K562 (cell line): Measurements from ENCODE around the gene LST1. TPM values are rescaled to one million over a fixed set of nuclear protein-coding genes. Genes with fewer than 3 reads are reported as not detected.
A peak's percentile ranks its signal among the peaks of the same experiment; 100 is the strongest.

Experiments
- BDP1 ChIP-seq: IDR thresholded peaks from 3 replicates; pipeline ENCODE4 v1.6.1; 2011; ENCODE audit not compliant: insufficient read length, insufficient read depth
- BMI1 ChIP-seq: fragments of 150-350 bp; IDR thresholded peaks from 2 replicates; pipeline ENCODE4 v1.6.1; 2014; ENCODE audit warnings: low read length
- EP300 ChIP-seq: IDR thresholded peaks from 2 replicates; pipeline ENCODE4 v1.6.1; 2012; ENCODE audit warnings: low read length, improper control_type of control experiment
- ETV1 ChIP-seq: fragments of 450-650 bp; conservative IDR thresholded peaks from 2 replicates; pipeline ENCODE4 v1.6.1; 2016; ENCODE audit warnings: missing genetic modification characterization, control low read depth, low read depth, missing compliant biosample characterization
- KAT2B ChIP-seq: IDR thresholded peaks from one replicate; pipeline ENCODE4 v1.6.1; 2012; ENCODE audit warnings: low read depth, mild to moderate bottlenecking, control low read depth, inconsistent platforms, low read length, moderate library complexity
- KAT7 ChIP-seq: sonication (generic); formaldehyde crosslinking; IDR thresholded peaks from 2 replicates; pipeline ENCODE4 v1.8.0; 2022; ENCODE audit warnings: missing genetic modification reagents, mild to moderate bottlenecking, borderline replicate concordance
- NRF1 ChIP-seq, 2 experiments: fragments of 450-650 bp; IDR thresholded peaks in 1 of 2; conservative IDR thresholded peaks in 1 of 2; 2 replicates each; pipeline ENCODE4 v1.6.1; 2014; ENCODE audit warnings: mild to moderate bottlenecking in 2 of 2
- PHF20 ChIP-seq: fragments of 450-650 bp; IDR thresholded peaks from 2 replicates; pipeline ENCODE4 v1.6.1; 2018; ENCODE audit not compliant: partially characterized antibody
- POLR3A ChIP-seq: IDR thresholded peaks from 2 replicates; pipeline ENCODE4 v1.6.1; 2011; ENCODE audit warnings: borderline replicate concordance, mild to moderate bottlenecking, moderate library complexity; ENCODE audit not compliant: insufficient read length, insufficient read depth; ENCODE audit errors: extremely low read depth
- SAFB ChIP-seq: fragments of 200-400 bp; formaldehyde crosslinking; IDR thresholded peaks from 2 replicates; pipeline ENCODE4 v1.6.1; 2017; ENCODE audit warnings: low read depth, low read length, borderline replicate concordance
- SRF ChIP-seq, 2 experiments: fragments of 250-450, 450-650 bp in 1 of 2; sonication (Bioruptor Pico) in 1 of 2; sonication (generic) in 1 of 2; formaldehyde crosslinking; IDR thresholded peaks; 2 replicates each; pipeline versions ENCODE4 v1.5.0 to v1.5.1; 2020 to 2022; ENCODE audit warnings: mild to moderate bottlenecking in 1 of 2, missing genetic modification reagents in 1 of 2
- TRIM28 ChIP-seq: fragments of 450-650 bp; IDR thresholded peaks from 2 replicates; pipeline ENCODE4 v1.6.1; 2017
- YY1 ChIP-seq, 3 experiments: IDR thresholded peaks; 2 replicates each; pipeline ENCODE4 v1.6.1; 2011; ENCODE audit warnings: low read length in 2 of 3, mild to moderate bottlenecking in 2 of 3, moderate library complexity in 2 of 3, borderline replicate concordance in 1 of 3, control low read depth in 1 of 3, low read depth in 1 of 3; ENCODE audit not compliant: insufficient read depth in 3 of 3, insufficient replicate concordance in 2 of 3, control insufficient read depth in 1 of 3, insufficient read length in 1 of 3; ENCODE audit errors: extremely low read depth in 1 of 3
- ZBTB17 ChIP-seq: fragments of 450-650 bp; formaldehyde crosslinking; IDR thresholded peaks from 2 replicates; pipeline ENCODE4 v1.4.0; 2020; ENCODE audit warnings: mild to moderate bottlenecking
- ZNF175 ChIP-seq: fragments of 200-800 bp; sonication (Bioruptor generic); IDR thresholded peaks from 2 replicates; pipeline ENCODE4 v1.6.1; 2016; ENCODE audit warnings: low read depth, mild to moderate bottlenecking, missing genetic modification characterization, missing compliant biosample characterization
- ZNF766 ChIP-seq: fragments of 200-800 bp; sonication (Bioruptor generic); conservative IDR thresholded peaks from 2 replicates; pipeline ENCODE4 v1.6.1; 2016; ENCODE audit warnings: missing genetic modification characterization, missing compliant biosample characterization
- polyA plus RNA-seq, 8 experiments: library from polyadenylated mRNA; depleted of rRNA in 4 of 8; stranded (reverse) in 5 of 8; unstranded in 3 of 8; fragments of >200 nt; fragmentation: Nextera tagmentation in 2 of 8; fragmentation: Illumina TruSeq in 1 of 8; extraction: Ambion mirVana in 2 of 8; extraction: Trizol in 1 of 8; gene quantifications; 2 replicates each; pipeline versions ENCODE4 v1.2.1 to v1.2.3, GENCODE V29; 2011 to 2014; ENCODE audit warnings: inconsistent platforms in 1 of 8, missing spikeins in 1 of 8
- total RNA-seq, 7 experiments: library from RNA; depleted of rRNA in 6 of 7; stranded (reverse); fragments of >200 nt in 6 of 7; fragmentation: Illumina TruSeq in 2 of 7; extraction: Trizol in 2 of 7; gene quantifications; 2 replicates each; pipeline versions ENCODE4 v1.2.1 to v1.2.3, GENCODE V29; 2011 to 2021; ENCODE audit warnings: low replicate concordance in 1 of 7
- TF ChIP-seq, protein P1 (sequence below), 2 experiments: fragments of 250-450 bp in 1 of 2; fragments of 450-650 bp in 1 of 2; sonication (Bioruptor Pico) in 1 of 2; IDR thresholded peaks; 2 replicates each; pipeline versions ENCODE4 v1.6.1 to v1.8.0; 2016 to 2021; ENCODE audit warnings: mild to moderate bottlenecking in 2 of 2, moderate library complexity in 2 of 2, missing compliant biosample characterization in 1 of 2, missing genetic modification characterization in 1 of 2
- TF ChIP-seq, protein P2 (sequence below): fragments of 450-650 bp; IDR thresholded peaks from 2 replicates; pipeline ENCODE4 v1.6.1; 2018; ENCODE audit warnings: mild to moderate bottlenecking, low read depth; ENCODE audit not compliant: partially characterized antibody
- TF ChIP-seq, protein P3 (sequence below): fragments of 200-800 bp; sonication (Bioruptor generic); IDR thresholded peaks from 2 replicates; pipeline ENCODE4 v1.6.1; 2017; ENCODE audit warnings: missing genetic modification characterization, missing compliant biosample characterization
- TF ChIP-seq, protein P4 (sequence below), 2 experiments: IDR thresholded peaks in 1 of 2; conservative IDR thresholded peaks in 1 of 2; 2 replicates each; pipeline ENCODE4 v1.6.1; 2016; ENCODE audit warnings: low read depth in 2 of 2, mild to moderate bottlenecking in 1 of 2, missing compliant biosample characterization in 1 of 2, missing genetic modification characterization in 1 of 2, moderate library complexity in 1 of 2

Gene LST1
- total and polyA plus RNA-seq, 9 of the 15 experiments (the other 6 are each of a cell fraction or from before 2014, with no cell fraction given) = 0.82 to 7.8 (median 1.7) TPM

DNA sequence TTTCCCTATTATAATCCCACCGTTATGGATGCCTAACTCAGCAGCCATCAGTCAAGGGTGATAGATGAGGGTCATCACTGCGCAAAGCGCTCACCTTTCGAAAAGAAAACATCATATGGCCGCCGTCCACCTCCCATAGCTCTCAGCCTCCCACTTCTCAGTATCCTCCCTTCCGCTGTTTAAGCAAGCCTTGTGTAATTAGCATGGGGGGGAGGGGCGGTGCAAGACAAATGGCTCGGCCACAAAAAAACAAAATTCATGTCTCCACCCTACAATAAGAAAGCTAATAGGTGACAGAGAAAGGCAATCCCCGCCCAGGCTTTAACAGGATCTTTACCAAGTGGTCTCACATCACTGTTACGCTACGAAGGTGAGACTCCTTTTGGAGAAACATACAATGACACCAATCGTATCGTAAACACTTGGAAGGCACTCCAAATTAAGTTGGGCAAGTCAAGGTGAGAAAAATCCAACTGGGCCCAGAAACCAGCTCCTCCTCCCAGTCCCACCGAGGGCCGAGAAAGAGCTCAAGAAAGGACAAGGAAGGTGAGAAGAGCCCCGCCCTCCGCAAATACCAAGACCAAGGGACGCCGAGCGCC, 44.9 kb upstream of the LST1 start (continued):
- TF ChIP-seq POLR3A = no peak
- TF ChIP-seq KAT2B = no peak
- no peak for TF ChIP-seq PHF20
- TF ChIP-seq EP300 = no peak
- TF ChIP-seq, protein P1, sequence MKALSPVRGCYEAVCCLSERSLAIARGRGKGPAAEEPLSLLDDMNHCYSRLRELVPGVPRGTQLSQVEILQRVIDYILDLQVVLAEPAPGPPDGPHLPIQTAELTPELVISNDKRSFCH (CRISPR knock-in tag; IDR thresholded peaks at IDR 0.05) = no peak
- TF ChIP-seq, protein P1 (tag; IDR thresholded peaks at IDR 0.05) = no peak
- no peak for TF ChIP-seq NRF1 (conservative IDR thresholded peaks at IDR 0.05 in 1 of 2, IDR thresholded peaks at IDR 0.05 in 1 of 2)
- no peak for TF ChIP-seq SAFB
- TF ChIP-seq BMI1 = no peak
- TF ChIP-seq SRF (CRISPR knock-in tag; IDR thresholded peaks at IDR 0.05) = no peak
- TF ChIP-seq, protein P2, sequence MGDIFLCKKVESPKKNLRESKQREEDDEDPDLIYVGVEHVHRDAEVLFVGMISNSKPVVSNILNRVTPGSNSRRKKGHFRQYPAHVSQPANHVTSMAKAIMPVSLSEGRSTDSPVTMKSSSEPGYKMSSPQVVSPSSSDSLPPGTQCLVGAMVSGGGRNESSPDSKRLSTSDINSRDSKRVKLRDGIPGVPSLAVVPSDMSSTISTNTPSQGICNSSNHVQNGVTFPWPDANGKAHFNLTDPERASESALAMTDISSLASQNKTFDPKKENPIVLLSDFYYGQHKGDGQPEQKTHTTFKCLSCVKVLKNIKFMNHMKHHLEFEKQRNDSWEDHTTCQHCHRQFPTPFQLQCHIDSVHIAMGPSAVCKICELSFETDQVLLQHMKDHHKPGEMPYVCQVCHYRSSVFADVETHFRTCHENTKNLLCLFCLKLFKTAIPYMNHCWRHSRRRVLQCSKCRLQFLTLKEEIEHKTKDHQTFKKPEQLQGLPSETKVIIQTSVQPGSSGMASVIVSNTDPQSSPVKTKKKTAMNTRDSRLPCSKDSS = no peak
- TF ChIP-seq ZNF766 (CRISPR knock-in tag) = 0 out of 2 replicates have a peak, but pooled peaks have one; percentile 7
- TF ChIP-seq, protein P3, sequence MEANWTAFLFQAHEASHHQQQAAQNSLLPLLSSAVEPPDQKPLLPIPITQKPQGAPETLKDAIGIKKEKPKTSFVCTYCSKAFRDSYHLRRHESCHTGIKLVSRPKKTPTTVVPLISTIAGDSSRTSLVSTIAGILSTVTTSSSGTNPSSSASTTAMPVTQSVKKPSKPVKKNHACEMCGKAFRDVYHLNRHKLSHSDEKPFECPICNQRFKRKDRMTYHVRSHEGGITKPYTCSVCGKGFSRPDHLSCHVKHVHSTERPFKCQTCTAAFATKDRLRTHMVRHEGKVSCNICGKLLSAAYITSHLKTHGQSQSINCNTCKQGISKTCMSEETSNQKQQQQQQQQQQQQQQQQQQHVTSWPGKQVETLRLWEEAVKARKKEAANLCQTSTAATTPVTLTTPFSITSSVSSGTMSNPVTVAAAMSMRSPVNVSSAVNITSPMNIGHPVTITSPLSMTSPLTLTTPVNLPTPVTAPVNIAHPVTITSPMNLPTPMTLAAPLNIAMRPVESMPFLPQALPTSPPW (CRISPR knock-in tag) = peak; percentile 37; the same call in 1 of the 2 replicates
- peak in 1 of 3 experiments; percentile 58 for TF ChIP-seq YY1 (IDR thresholded peaks at IDR 0.05; ENCODE audit: borderline replicate concordance in 1 of 3, control insufficient read depth in 1 of 3, extremely low read depth in 1 of 3, insufficient read depth in 3 of 3, insufficient read length in 1 of 3, insufficient replicate concordance in 2 of 3, low read depth in 1 of 3, low read length in 2 of 3)
- TF ChIP-seq, protein P4, sequence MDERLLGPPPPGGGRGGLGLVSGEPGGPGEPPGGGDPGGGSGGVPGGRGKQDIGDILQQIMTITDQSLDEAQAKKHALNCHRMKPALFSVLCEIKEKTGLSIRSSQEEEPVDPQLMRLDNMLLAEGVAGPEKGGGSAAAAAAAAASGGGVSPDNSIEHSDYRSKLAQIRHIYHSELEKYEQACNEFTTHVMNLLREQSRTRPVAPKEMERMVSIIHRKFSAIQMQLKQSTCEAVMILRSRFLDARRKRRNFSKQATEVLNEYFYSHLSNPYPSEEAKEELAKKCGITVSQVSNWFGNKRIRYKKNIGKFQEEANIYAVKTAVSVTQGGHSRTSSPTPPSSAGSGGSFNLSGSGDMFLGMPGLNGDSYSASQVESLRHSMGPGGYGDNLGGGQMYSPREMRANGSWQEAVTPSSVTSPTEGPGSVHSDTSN (CRISPR knock-in tag; IDR thresholded peaks at IDR 0.05; ENCODE audit: low read depth) = no peak
- TF ChIP-seq, protein P4 (tag; conservative IDR thresholded peaks at IDR 0.05; ENCODE audit: low read depth) = peak; percentile 50; the same call in 1 of the 2 replicates
- TF ChIP-seq ETV1 (tag) = peak; percentile 92
- TF ChIP-seq BDP1 = no peak
- TF ChIP-seq ZBTB17 (CRISPR knock-in tag) = no peak
- peak; percentile 39; the same call in 1 of the 2 replicates for TF ChIP-seq KAT7 (CRISPR knock-in tag)
- 0 out of 2 replicates have a peak, but pooled peaks have one; percentile 12 for TF ChIP-seq ZNF175
- no peak for TF ChIP-seq TRIM28
